ENCODE results near the gene PGLYRP3.

PGLYRP3 gene

DNA sequence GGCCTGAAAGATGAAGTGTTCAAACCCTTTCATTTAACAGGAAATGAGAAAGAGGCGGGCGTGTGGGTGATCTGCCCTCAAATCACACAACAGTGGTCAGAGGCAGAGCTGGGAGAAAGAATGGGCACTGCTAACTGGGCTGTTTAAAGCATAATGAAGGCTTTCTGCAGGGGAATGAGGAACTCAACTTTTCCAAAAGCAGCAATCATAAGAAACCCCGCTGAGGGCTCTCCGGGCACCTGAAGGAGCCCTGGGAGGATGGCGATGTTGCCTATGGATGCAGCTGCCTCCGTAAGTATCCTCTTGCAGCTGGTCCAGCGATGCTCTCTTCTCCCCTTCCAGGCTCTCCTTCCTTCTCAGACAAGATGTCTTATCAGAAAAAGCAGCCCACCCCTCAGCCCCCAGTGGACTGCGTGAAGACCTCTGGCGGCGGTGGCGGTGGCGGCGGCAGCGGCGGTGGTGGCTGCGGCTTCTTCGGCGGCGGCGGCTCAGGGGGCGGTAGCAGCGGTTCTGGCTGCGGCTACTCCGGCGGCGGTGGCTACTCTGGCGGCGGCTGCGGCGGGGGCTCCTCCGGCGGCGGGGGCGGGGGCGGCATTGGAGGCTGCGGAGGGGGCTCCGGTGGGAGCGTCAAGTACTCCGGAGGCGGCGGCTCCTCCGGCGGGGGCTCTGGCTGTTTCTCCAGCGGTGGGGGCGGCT lies 52.0 kb downstream of the PGLYRP3 start:
- DNase-seq (ENCODE audit: low spot score), result no peak

- DNase-seq (ENCODE audit: low spot score), result no peak
Measured at GRCh38 chr1:153259387-153259786, 53.4 kb downstream of the PGLYRP3 start, which contains the start of gene LORICRIN. Gene LORICRIN (plus strand): TSS chr1:153259687. CDS start chr1:153260950, 1,263 bp downstream.

DNA sequence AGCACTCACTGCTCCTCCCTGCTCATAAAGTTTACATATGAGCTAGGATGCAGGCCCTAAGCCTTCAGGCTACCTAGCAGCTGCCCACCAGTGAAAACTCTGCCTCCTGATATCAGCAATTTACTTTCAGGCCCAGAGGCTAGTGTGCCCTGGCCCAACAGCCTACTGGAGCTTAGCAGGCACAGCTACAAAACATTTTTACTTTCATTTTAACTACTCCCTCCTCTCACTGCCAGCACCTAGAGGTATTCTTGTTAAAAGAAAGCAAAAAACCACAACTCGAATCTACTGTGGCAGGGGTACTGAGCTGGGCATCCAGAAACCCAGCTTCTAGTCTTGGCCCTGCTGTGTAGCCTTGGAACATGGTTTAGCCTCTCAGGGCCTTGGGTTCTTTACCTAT lies 59.1 kb downstream of the PGLYRP3 start:
- DNase-seq (ENCODE audit: low spot score), result no peak

DNA sequence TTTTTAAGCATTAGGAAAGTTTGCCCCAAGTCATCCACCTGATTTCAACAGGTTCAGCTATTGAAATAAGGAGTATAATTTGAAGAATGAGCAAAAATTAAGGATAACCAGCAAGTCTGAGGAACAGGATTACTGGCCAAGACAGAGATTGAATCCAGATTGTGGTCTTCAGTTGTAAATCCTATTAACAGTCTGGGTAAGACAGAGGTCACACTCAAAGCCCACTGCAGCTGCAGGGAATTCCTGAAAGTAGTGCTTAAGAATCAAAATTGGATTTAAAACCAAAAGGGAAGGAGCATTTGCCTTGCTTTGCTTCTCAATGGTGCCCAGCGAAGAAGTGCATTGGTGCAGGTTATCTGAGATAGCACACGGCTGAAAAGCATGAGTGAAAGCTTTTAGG lies 59.7 kb downstream of the PGLYRP3 start:
- no peak for DNase-seq (ENCODE audit: low spot score)

GRCh38 chr1:153251988-153252387 lies 60.8 kb downstream of the PGLYRP3 start:
- no peak for DNase-seq (ENCODE audit: low spot score)

DNA sequence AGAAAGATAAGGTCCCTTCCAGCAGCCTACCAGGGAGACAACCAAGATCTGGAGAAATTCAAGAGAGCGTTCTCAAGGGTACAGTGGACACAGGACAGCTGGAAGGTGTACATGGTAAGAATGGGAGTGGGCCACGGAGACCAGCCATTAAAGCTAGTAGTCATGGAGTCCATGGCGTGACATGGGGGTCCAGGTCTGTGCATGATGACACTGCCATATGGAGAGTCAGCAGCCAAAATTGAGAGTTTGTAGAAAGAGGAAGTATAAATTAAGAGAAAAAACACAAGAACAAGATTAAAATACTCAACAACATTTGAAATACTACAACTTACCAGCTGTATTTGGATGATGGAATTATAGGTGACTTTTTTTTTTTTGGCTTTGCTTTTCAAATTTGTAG lies 61.2 kb downstream of the PGLYRP3 start:
- no peak for DNase-seq (ENCODE audit: low spot score)

DNA sequence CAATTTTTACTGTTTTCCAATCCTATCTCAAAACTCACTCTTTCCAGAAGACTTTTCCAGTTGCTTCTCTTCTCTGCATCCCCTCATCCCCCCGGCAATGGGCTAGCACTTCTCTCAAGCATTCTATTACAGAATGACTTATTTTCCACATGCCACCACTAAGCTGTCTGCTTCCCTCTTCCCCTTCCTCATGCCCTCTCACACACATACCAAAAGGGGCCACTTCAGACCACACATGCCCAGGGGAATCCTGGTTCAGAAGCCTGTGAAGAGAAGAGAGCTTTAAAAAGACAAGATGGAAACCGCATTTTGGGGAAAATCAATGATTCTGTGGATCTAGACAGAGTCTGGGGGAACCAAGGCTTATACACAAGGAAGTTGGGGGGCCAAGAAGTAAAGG lies 61.7 kb downstream of the PGLYRP3 start:
- DNase-seq (ENCODE audit: low spot score), result no peak

DNA sequence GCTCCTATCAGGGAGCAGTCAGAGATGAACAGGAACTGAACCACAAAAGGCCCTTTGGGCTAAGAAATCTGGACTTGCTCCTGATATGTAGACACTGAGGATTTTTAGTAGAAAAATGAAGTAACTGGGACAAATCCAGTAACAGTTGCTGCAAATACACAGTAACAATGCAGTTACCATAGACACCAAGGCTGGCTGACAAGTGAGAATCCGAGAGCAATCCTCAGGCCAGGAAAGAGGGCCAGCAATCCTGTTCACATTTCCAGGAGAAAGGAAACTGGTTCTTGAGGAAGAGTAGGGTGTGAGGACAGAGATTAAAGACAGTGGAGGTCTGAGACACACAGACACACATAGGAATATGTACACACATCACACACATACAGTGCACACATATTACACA lies 62.6 kb downstream of the PGLYRP3 start:
- no peak for DNase-seq (ENCODE audit: low spot score)

GRCh38 chr1:153248176-153248879 lies 64.4 kb downstream of the PGLYRP3 start:
- DNase-seq (ENCODE audit: low spot score), result no peak

Data from AG08395 (cell line).